ENCODE measurements around the gene GRN.
"Not testable (repeated sequence)": the region's sequence is repeated elsewhere in the genome, so short reads cannot be mapped to it uniquely, and the experiment has no call there.

The GRN gene

DNA sequence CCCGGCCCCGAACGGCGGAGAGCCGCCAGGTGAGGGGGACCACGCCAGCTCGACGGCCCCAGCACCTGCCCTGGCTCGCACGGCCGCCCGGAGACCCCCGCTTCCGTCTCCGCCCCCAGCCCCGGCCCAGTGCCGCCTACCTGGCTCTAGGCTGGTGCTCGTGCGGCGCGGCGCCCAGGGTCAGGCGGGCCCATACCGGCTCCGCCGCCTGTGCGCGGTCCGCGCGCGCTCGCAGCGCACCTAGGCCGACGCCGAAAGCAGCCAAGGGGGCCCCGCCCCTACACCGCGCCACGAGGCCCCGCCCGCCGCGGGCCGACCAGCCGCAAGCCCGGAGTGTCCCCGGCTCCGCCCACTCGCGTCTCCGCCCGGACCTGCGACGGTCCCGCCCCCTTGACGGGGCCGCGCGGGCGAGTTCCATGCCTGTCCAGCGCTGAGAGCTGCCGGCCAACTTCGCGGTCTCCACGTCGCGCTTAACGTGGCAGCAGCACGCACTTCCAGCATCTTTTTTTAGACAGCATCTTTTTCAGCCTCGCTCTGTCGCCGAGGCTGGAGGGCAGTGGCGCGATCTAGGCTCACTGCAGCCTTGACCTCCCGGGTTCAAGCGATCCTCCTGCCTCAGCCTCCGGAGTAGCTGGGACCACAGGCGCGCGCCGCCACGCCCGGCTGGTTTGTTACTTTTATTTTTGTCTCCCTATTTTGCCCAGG, 20.4 kb upstream of the GRN start, which contains the start of gene SLC25A39:
SLC25A39 (minus strand) TSS at position 253 of the 705 bp plus-strand sequence. CDS start 1,261 bp downstream, outside the sequence.
- Mint-ChIP-seq H3K27ac (ENCODE audit: low read depth) (peak within 1 kb of the TSS; percentile 89), H3K9me3 (no peaks in the 10 kb centered on the region), H3K4me3 (peak within 1 kb of the TSS; percentile 87), H3K27me3 (no peaks in the 10 kb centered on the region), H3K36me3 (ENCODE audit: insufficient read depth) (peaks cover 24% of the 10 kb centered on the region), H3K4me1 (peaks cover 23% of the 10 kb centered on the region)
- DNase-seq (ENCODE audit: low spot score in 2 of 2) (peak; percentile 93 to 94), ATAC-seq (replicated peaks; ENCODE audit: extremely low read depth, poor library complexity, severe bottlenecking) (peak; percentile 69)

DNA sequence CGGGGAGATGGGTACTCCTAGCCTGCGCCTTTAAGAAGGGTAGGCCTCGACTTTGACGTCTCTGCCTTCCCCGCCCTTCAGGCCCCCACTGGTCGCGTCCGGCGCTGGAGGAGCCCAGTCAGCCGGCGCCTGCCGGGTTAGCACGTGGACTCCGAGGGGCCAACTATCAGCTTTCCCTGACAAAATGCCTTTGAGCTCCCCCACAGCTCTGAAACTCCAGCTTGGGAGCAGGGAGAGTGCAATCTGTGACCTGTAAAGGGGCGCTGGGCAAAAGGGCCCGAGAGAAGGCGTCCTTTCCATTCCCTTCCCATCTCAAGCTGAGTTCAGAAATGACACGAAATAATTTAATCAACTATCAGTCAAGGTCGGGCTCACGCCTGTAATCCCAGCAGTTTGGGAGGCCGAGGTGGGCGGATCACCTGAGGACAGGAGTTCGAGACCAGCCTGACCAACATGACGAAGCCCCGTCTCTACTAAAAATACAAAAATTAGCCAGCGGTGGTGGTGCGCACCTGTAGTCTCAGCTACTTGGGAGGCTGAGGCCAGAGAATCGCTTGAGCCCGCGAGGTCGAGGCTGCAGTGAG, 18.1 kb upstream of the GRN start:
- Mint-ChIP-seq H3K9me3 (no peaks in the 10 kb centered on the region), H3K27me3 (no peaks in the 10 kb centered on the region), H3K4me1 (peaks cover 22% of the 10 kb centered on the region), H3K36me3 (ENCODE audit: insufficient read depth) (peaks cover 14% of the 10 kb centered on the region), H3K27ac (ENCODE audit: low read depth) (peak overlapping the region; percentile 89), H3K4me3 (peak overlapping the region; percentile 87)
- ATAC-seq (replicated peaks; ENCODE audit: extremely low read depth, poor library complexity, severe bottlenecking): peak; percentile 81
- DNase-seq (ENCODE audit: low spot score in 2 of 2): peak; percentile 80 to 93

DNA sequence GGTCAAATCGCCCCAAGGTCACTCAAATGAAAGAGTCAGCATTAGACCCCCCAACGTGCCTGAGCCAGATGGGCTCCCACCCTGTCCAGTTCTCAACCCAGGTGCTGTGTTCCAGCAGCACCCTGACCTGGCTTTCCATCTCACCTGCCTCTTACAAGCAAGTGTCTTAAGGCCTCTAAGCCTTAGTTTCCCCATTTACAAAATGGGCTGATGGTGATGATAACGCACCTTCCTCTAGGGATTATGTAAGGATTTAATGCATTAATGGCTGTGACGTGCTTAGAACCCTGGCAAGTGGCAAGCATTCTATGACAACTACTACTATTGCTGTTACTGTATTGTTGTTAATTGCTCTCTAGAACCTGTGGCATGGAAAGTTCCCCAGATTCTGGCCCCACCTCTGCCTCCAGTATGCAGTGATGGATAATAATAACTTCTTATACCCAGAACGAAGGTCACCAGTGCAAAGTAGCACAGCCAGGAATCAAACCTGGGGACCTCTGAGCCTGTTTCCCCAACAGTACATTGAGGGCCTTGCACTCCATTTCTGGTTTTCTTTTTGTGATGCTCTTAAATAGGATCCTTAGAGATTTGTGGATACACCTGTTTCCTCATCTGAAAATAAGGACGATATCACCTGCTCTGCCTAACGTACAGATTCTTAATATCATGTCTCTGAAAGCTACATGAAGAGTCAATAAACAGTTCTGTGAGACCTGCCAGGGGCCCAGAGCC, 17.2 kb upstream of the GRN start:
- DNase-seq (ENCODE audit: low spot score in 2 of 2): no peak
- H3K4me3 Mint-ChIP-seq: no peak overlapping the region
- H3K27ac Mint-ChIP-seq (ENCODE audit: low read depth): no peak overlapping the region
- peaks cover 14% of the 10 kb centered on the region for H3K36me3 Mint-ChIP-seq (ENCODE audit: insufficient read depth)
- peaks cover 17% of the 10 kb centered on the region for H3K4me1 Mint-ChIP-seq
- no peaks in the 10 kb centered on the region for H3K27me3 Mint-ChIP-seq
- no peaks in the 10 kb centered on the region for H3K9me3 Mint-ChIP-seq
- ATAC-seq (replicated peaks; ENCODE audit: extremely low read depth, poor library complexity, severe bottlenecking): no peak

DNA sequence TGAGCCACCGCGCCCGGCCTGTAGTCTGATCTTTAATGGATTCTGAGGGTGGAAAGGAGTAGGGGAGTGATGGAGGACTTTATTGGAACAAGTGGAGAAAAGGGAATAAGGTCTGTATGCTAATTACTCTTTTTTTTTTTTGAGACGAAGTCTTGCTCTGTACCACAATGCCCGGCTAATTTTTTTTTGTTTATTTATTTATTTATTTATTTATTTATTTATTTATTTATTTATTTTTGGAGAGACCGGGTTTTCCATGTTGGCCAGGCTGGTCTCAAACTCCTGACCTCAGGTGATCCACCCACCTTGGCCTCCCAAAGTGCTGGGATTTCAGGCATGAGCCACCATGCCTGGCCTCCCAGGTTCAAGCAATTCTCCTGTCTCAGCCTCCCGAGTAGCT, 15.6 kb upstream of the GRN start:
- ATAC-seq (replicated peaks; ENCODE audit: extremely low read depth, poor library complexity, severe bottlenecking); H3K9me3 Mint-ChIP-seq: not testable (repeated sequence)
- peaks cover 13% of the 10 kb centered on the region for H3K36me3 Mint-ChIP-seq (ENCODE audit: insufficient read depth)

DNA sequence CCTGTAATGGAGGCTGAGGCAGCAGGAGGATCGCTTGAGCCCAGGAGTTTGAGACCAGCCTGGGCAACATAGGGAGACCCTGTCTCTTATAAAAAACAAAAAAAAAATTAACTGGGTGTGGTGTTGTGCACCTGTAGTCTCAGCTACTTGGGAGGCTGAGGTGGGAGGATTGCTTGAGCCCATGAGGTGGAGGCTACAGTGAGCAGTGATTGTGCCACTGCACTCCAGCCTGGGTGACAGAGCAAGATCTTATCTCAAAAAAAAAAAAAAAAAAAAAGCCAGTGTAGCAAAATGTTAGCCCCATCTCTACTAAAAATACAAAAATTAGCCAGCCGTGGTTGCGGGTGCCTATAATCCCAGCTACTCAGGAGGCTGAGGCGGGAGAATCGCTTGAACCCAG, 14.8 kb upstream of the GRN start:
- H3K36me3 Mint-ChIP-seq (ENCODE audit: insufficient read depth); DNase-seq (ENCODE audit: low spot score in 2 of 2); H3K27ac Mint-ChIP-seq (ENCODE audit: low read depth); H3K27me3 Mint-ChIP-seq; ATAC-seq (replicated peaks; ENCODE audit: extremely low read depth, poor library complexity, severe bottlenecking); H3K9me3 Mint-ChIP-seq; H3K4me3 Mint-ChIP-seq: not testable (repeated sequence)
- peaks cover 10% of the 10 kb centered on the region for H3K4me1 Mint-ChIP-seq

More for the DNA sequence above, 15.6 kb upstream of the GRN start:
- not testable (repeated sequence) for H3K27me3 Mint-ChIP-seq; H3K4me3 Mint-ChIP-seq; H3K27ac Mint-ChIP-seq (ENCODE audit: low read depth); DNase-seq (ENCODE audit: low spot score in 2 of 2)
- H3K4me1 Mint-ChIP-seq: peaks cover 10% of the 10 kb centered on the region

DNA sequence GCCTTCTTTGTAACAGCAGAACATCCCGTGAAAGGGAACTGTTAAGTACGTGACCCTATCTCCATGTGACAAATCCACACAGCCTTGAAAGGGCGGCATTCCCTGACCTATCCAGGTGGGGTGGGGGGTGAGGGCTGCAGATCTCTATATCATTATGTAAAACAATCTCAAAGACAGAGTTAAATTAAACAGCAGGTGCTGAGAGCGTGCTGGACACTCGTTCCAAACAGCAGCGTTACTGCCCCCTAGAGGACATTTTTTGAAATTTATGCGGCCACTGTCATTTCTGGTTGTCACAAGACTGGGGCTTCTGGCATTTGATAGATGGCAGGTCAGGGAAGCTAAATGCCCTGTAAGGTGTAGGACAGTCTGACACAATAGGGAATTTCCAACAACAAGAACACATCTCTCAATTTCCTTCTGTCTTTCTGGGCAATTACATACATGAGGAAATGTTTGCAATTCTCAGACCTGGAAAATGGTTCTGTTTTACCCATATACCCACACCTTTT, 13.8 kb upstream of the GRN start:
- no peak overlapping the region for H3K4me3 Mint-ChIP-seq
- ATAC-seq (replicated peaks; ENCODE audit: extremely low read depth, poor library complexity, severe bottlenecking): no peak
- H3K36me3 Mint-ChIP-seq (ENCODE audit: insufficient read depth): peaks cover under 1% of the 10 kb centered on the region
- DNase-seq (ENCODE audit: low spot score in 2 of 2): peak; percentile 51 to 64
- H3K27ac Mint-ChIP-seq (ENCODE audit: low read depth): no peak overlapping the region
- no peaks in the 10 kb centered on the region for H3K27me3 Mint-ChIP-seq
- peaks cover 10% of the 10 kb centered on the region for H3K4me1 Mint-ChIP-seq
- no peaks in the 10 kb centered on the region for H3K9me3 Mint-ChIP-seq

DNA sequence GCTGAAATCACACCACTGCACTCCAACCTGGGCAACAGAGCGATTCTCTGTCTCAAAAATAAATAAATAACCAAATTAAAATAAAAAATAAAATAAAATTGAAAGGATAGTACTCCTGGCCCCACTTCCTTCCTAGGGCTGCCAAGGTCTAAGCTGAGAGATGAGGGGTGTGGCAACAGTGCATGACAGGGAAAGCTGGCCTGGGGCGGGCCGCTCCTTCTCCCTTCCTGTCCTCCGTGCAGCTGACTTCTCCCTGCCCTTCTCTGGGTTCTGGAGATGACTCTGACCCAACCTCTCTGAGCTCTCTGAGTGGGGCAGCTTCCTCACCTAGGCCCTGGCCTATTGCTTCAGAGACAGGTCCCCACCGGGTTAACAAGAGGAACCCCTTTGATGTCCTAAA, 11.7 kb upstream of the GRN start:
- Mint-ChIP-seq H3K9me3 (no peaks in the 10 kb centered on the region), H3K27ac (ENCODE audit: low read depth) (no peak overlapping the region), H3K27me3 (peaks cover 13% of the 10 kb centered on the region), H3K4me3 (no peak overlapping the region), H3K4me1 (peaks cover 6% of the 10 kb centered on the region), H3K36me3 (ENCODE audit: insufficient read depth) (no peaks in the 10 kb centered on the region)
- ATAC-seq (replicated peaks; ENCODE audit: extremely low read depth, poor library complexity, severe bottlenecking): no peak
- DNase-seq (ENCODE audit: low spot score in 2 of 2): no peak

DNA sequence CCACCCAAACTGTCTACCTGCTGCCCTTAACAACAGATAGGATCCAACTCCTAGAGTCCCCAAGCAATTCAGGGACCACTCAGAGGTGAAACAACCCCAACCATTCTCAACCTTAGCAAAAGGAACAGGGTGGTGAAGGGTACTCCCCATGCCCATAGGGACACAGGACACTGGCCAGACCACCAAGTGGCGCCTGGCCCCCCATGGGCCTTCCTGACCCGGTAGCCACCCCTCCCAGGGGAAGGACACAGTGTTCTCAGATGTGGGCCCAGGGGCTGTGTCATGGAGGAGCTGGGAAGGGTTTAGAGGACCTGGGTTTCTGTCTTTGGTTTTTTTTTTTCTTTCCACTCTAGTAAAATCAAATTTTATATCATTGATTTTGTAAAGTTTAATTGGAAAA, 10.8 kb upstream of the GRN start:
- ATAC-seq (replicated peaks; ENCODE audit: extremely low read depth, poor library complexity, severe bottlenecking): no peak
- Mint-ChIP-seq H3K4me3 (no peak overlapping the region), H3K4me1 (peaks cover 6% of the 10 kb centered on the region), H3K9me3 (no peaks in the 10 kb centered on the region), H3K27me3 (peaks cover 19% of the 10 kb centered on the region), H3K27ac (ENCODE audit: low read depth) (no peak overlapping the region), H3K36me3 (ENCODE audit: insufficient read depth) (no peaks in the 10 kb centered on the region)
- DNase-seq (ENCODE audit: low spot score in 2 of 2): no peak

DNA sequence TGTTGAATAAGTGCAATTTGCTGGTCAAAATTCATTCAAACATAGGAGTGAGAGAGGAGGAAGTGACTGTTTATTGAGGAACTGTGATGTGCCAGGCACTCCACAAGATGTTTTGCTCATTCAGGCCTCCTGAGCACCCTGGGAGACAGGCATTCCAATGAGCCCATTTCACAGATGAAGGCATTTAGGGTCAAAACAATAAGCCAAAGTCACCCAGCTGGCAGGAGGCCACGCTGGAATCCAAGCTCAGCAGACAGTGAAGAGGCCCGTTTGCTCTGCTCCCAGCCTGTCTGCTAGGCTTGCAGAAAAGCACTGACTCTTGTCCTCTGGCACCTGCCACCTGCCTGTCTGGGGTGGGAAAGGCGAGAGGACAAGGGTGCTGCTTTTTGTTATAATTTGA, 10.4 kb upstream of the GRN start:
- Mint-ChIP-seq H3K36me3 (ENCODE audit: insufficient read depth) (no peaks in the 10 kb centered on the region), H3K9me3 (no peaks in the 10 kb centered on the region), H3K27me3 (peaks cover 19% of the 10 kb centered on the region), H3K4me3 (no peak overlapping the region), H3K27ac (ENCODE audit: low read depth) (no peak overlapping the region), H3K4me1 (peaks cover 6% of the 10 kb centered on the region)
- DNase-seq (ENCODE audit: low spot score in 2 of 2) (no peak), ATAC-seq (replicated peaks; ENCODE audit: extremely low read depth, poor library complexity, severe bottlenecking) (no peak)

DNA sequence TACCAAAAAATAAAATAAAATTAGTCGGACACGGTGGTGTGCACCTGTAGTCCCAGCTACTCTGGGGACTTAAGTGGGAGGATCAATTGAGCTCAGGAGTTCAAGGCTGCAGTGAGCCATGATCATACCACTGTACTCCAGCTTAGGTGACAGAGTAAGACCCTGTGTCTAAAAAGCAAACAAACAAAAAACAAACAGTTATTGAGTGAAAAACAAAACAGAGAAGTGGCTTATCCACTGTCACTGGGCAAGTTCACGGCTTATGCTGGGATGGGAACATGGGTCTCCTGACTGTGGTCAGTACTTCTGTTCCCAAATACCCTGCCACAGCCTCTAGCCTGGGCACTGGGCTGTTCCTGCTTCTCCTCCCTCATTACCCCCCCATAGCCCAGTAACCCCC, 9.5 kb upstream of the GRN start:
- Mint-ChIP-seq H3K9me3 (no peaks in the 10 kb centered on the region), H3K4me3 (no peak overlapping the region), H3K27me3 (peaks cover 26% of the 10 kb centered on the region), H3K27ac (ENCODE audit: low read depth) (no peak overlapping the region), H3K36me3 (ENCODE audit: insufficient read depth) (no peaks in the 10 kb centered on the region), H3K4me1 (peaks cover 6% of the 10 kb centered on the region)
- ATAC-seq (replicated peaks; ENCODE audit: extremely low read depth, poor library complexity, severe bottlenecking): no peak
- DNase-seq (ENCODE audit: low spot score in 2 of 2): no peak

DNA sequence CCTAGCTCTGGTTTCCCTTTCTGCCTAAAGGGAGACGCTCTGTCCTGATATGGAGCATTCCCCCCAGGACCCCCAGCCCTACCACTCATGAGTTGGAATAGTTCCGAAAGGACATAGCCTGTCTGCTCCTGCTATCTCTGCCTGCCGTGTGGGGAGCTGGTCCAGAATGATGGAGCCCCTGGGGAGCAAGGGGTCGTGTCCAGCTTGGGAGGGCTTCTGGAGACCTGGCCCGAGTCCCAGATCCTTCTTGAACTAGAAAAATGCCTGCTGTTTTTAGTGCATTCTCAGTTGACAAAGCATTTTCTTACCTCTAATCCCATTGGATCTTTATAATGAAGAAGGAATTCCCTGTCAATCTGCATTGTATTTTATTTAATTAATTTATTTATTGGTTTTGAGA, 9.1 kb upstream of the GRN start:
- DNase-seq (ENCODE audit: low spot score in 2 of 2) (no peak), ATAC-seq (replicated peaks; ENCODE audit: extremely low read depth, poor library complexity, severe bottlenecking) (no peak)
- Mint-ChIP-seq H3K9me3 (no peaks in the 10 kb centered on the region), H3K4me3 (no peak overlapping the region), H3K27ac (ENCODE audit: low read depth) (no peak overlapping the region), H3K4me1 (peaks cover 6% of the 10 kb centered on the region), H3K36me3 (ENCODE audit: insufficient read depth) (no peaks in the 10 kb centered on the region), H3K27me3 (peaks cover 30% of the 10 kb centered on the region)

DNA sequence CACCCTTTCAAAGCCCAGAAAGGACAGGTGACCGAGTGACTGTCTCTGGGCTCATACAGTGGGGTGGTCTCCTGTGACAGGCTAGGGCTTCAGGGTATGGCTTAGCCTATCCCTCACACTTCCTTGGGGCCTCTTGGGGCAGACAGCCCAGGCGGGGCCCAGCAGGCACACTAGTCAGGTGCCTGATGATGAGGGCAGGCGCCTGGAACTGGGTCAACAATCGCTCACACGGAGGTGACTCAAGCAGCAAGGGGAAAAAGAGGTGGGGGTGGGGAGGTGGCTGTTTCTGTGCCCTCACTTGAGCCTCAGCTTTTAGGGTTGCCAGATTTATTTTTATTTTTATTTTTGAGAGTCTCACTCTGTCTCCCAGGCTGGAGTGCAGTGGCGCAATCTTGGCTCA, 6.4 kb upstream of the GRN start:
- H3K4me1 Mint-ChIP-seq: no peaks in the 10 kb centered on the region
- H3K27me3 Mint-ChIP-seq: peaks cover 38% of the 10 kb centered on the region
- H3K4me3 Mint-ChIP-seq: no peak overlapping the region
- no peaks in the 10 kb centered on the region for H3K9me3 Mint-ChIP-seq
- H3K27ac Mint-ChIP-seq (ENCODE audit: low read depth): no peak overlapping the region
- H3K36me3 Mint-ChIP-seq (ENCODE audit: insufficient read depth): no peaks in the 10 kb centered on the region
- ATAC-seq (replicated peaks; ENCODE audit: extremely low read depth, poor library complexity, severe bottlenecking) (no peak), DNase-seq (ENCODE audit: low spot score in 2 of 2) (no peak)

Data from central memory CD8-positive, alpha-beta T cell (primary cell).